ENCODE data around the gene DGKD.

DNA sequence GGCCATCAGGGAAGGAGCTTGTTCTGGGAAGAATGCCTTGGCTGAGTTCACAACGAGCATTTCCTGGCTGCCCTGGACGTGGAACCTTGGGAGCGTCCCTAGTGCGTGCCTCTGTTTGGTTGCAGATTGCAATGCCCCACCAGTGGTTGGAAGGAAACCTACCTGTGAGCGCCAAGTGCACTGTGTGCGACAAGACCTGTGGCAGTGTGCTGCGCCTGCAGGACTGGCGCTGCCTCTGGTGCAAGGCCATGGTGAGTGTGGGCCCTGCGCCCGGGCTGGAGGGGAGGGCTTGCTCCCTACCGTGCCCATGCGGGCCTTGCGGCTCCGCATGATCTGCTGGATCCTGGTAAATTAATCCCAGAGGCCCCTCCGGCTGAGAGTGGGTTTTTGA, 81.9 kb downstream of the DGKD start:
- no peak for TF ChIP-seq EZH2 (IDR thresholded peaks at IDR 0.05)
- TF ChIP-seq, protein P1, sequence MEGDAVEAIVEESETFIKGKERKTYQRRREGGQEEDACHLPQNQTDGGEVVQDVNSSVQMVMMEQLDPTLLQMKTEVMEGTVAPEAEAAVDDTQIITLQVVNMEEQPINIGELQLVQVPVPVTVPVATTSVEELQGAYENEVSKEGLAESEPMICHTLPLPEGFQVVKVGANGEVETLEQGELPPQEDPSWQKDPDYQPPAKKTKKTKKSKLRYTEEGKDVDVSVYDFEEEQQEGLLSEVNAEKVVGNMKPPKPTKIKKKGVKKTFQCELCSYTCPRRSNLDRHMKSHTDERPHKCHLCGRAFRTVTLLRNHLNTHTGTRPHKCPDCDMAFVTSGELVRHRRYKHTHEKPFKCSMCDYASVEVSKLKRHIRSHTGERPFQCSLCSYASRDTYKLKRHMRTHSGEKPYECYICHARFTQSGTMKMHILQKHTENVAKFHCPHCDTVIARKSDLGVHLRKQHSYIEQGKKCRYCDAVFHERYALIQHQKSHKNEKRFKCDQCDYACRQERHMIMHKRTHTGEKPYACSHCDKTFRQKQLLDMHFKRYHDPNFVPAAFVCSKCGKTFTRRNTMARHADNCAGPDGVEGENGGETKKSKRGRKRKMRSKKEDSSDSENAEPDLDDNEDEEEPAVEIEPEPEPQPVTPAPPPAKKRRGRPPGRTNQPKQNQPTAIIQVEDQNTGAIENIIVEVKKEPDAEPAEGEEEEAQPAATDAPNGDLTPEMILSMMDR (IDR thresholded peaks at IDR 0.05 in 2 of 3, conservative IDR thresholded peaks at IDR 0.05 in 1 of 3; ENCODE audit: borderline replicate concordance in 1 of 3, insufficient read depth in 1 of 3, low read depth in 2 of 3, low read length in 2 of 3), result no peak
- no peak for TF ChIP-seq POLR2AphosphoS5 (IDR thresholded peaks at IDR 0.05; ENCODE audit: low read depth, low read length)
- TF ChIP-seq EZH2phosphoT487 (IDR thresholded peaks at IDR 0.05; ENCODE audit: borderline replicate concordance), result no peak
- TF ChIP-seq ELF1 (IDR thresholded peaks at IDR 0.05; ENCODE audit: borderline replicate concordance, low read depth), result no peak
- no peak for TF ChIP-seq POLR2A (IDR thresholded peaks at IDR 0.05; ENCODE audit: borderline replicate concordance, extremely low read depth, insufficient read depth, insufficient read length)
- TF ChIP-seq, protein P2, sequence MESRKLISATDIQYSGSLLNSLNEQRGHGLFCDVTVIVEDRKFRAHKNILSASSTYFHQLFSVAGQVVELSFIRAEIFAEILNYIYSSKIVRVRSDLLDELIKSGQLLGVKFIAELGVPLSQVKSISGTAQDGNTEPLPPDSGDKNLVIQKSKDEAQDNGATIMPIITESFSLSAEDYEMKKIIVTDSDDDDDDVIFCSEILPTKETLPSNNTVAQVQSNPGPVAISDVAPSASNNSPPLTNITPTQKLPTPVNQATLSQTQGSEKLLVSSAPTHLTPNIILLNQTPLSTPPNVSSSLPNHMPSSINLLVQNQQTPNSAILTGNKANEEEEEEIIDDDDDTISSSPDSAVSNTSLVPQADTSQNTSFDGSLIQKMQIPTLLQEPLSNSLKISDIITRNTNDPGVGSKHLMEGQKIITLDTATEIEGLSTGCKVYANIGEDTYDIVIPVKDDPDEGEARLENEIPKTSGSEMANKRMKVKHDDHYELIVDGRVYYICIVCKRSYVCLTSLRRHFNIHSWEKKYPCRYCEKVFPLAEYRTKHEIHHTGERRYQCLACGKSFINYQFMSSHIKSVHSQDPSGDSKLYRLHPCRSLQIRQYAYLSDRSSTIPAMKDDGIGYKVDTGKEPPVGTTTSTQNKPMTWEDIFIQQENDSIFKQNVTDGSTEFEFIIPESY (IDR thresholded peaks at IDR 0.05; ENCODE audit: extremely low read depth, insufficient replicate concordance, low read length), result no peak
- TF ChIP-seq ZNF274 (IDR thresholded peaks at IDR 0.05; ENCODE audit: low read depth, low read length), result no peak
- no peak for TF ChIP-seq FOSL1 (IDR thresholded peaks at IDR 0.05; ENCODE audit: low read depth)
- TF ChIP-seq, protein P3, sequence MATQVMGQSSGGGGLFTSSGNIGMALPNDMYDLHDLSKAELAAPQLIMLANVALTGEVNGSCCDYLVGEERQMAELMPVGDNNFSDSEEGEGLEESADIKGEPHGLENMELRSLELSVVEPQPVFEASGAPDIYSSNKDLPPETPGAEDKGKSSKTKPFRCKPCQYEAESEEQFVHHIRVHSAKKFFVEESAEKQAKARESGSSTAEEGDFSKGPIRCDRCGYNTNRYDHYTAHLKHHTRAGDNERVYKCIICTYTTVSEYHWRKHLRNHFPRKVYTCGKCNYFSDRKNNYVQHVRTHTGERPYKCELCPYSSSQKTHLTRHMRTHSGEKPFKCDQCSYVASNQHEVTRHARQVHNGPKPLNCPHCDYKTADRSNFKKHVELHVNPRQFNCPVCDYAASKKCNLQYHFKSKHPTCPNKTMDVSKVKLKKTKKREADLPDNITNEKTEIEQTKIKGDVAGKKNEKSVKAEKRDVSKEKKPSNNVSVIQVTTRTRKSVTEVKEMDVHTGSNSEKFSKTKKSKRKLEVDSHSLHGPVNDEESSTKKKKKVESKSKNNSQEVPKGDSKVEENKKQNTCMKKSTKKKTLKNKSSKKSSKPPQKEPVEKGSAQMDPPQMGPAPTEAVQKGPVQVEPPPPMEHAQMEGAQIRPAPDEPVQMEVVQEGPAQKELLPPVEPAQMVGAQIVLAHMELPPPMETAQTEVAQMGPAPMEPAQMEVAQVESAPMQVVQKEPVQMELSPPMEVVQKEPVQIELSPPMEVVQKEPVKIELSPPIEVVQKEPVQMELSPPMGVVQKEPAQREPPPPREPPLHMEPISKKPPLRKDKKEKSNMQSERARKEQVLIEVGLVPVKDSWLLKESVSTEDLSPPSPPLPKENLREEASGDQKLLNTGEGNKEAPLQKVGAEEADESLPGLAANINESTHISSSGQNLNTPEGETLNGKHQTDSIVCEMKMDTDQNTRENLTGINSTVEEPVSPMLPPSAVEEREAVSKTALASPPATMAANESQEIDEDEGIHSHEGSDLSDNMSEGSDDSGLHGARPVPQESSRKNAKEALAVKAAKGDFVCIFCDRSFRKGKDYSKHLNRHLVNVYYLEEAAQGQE (IDR thresholded peaks at IDR 0.05; ENCODE audit: low read depth), result no peak
- no peak for TF ChIP-seq SIN3A (IDR thresholded peaks at IDR 0.05; ENCODE audit: low read depth)
- TF ChIP-seq SP1 (IDR thresholded peaks at IDR 0.05; ENCODE audit: low read depth), result no peak
- no peak for TF ChIP-seq YY1 (IDR thresholded peaks at IDR 0.05; ENCODE audit: extremely low read depth, insufficient replicate concordance, low read depth, low read length)
